ENCODE results near the gene NCAPD2.

NCAPD2 gene

GRCh38 chr12:6560501-6561205, 66.8 kb downstream of the NCAPD2 start:
- WGBS (ENCODE audit: insufficient coverage, insufficient read length) = no CpG with 5 or more reads among the region's 13 CpGs
- DNase-seq (ENCODE audit: low read depth, low spot score) = no peak
- Histone ChIP-seq H3K27me3 (ENCODE audit: control insufficient read depth, insufficient read depth, low read length) (no peaks in the 10 kb centered on the region), H3K4me1 (ENCODE audit: control insufficient read depth, insufficient read depth, low read length) (no peaks in the 10 kb centered on the region), H3K36me3 (ENCODE audit: control insufficient read depth, insufficient read depth, low read length) (peaks cover 48% of the 10 kb centered on the region), H3K27ac (ENCODE audit: low read length) (no peak overlapping the region), H3K4me3 (ENCODE audit: low read length) (no peak overlapping the region), H3K9me3 (ENCODE audit: control insufficient read depth, insufficient read depth, low read length) (no peaks in the 10 kb centered on the region)

- Histone ChIP-seq H3K36me3 (ENCODE audit: control insufficient read depth, insufficient read depth, low read length) (peaks cover 47% of the 10 kb centered on the region), H3K4me1 (ENCODE audit: control insufficient read depth, insufficient read depth, low read length) (no peaks in the 10 kb centered on the region)
Observed at GRCh38 chr12:6562881-6563280, 69.0 kb downstream of the NCAPD2 start.

GRCh38 chr12:6563448-6564050, 69.6 kb downstream of the NCAPD2 start:
- DNase-seq (ENCODE audit: low read depth, low spot score) = no peak
- no CpG with 5 or more reads among the region's 8 CpGs for WGBS (ENCODE audit: insufficient coverage, insufficient read length)

More at GRCh38 chr12:6562881-6563280, 69.0 kb downstream of the NCAPD2 start:
- Histone ChIP-seq H3K9me3 (ENCODE audit: control insufficient read depth, insufficient read depth, low read length) (no peaks in the 10 kb centered on the region), H3K27me3 (ENCODE audit: control insufficient read depth, insufficient read depth, low read length) (no peaks in the 10 kb centered on the region), H3K27ac (ENCODE audit: low read length) (no peak overlapping the region), H3K4me3 (ENCODE audit: low read length) (no peak overlapping the region)
- no peak for DNase-seq (ENCODE audit: low read depth, low spot score)
- WGBS (ENCODE audit: insufficient coverage, insufficient read length) = no CpG with 5 or more reads among the region's 10 CpGs

GRCh38 chr12:6567112-6567670, 73.3 kb downstream of the NCAPD2 start:
- peaks cover 33% of the 10 kb centered on the region for H3K36me3 ChIP-seq (ENCODE audit: control insufficient read depth, insufficient read depth, low read length)
- H3K4me3 ChIP-seq (ENCODE audit: low read length) = peak overlapping the region; percentile 80; the same call in 1 of the 2 replicates
- no peaks in the 10 kb centered on the region for H3K27me3 ChIP-seq (ENCODE audit: control insufficient read depth, insufficient read depth, low read length)
- H3K9me3 ChIP-seq (ENCODE audit: control insufficient read depth, insufficient read depth, low read length) = no peaks in the 10 kb centered on the region
- peaks cover 1% of the 10 kb centered on the region; the same call in 1 of the 2 replicates for H3K4me1 ChIP-seq (ENCODE audit: control insufficient read depth, insufficient read depth, low read length)
- DNase-seq (ENCODE audit: low read depth, low spot score) = no peak
- WGBS (ENCODE audit: insufficient coverage, insufficient read length) = no CpG with 5 or more reads among the region's 8 CpGs
- H3K27ac ChIP-seq (ENCODE audit: low read length) = no peak overlapping the region

More at GRCh38 chr12:6563448-6564050, 69.6 kb downstream of the NCAPD2 start:
- no peaks in the 10 kb centered on the region for H3K4me1 ChIP-seq (ENCODE audit: control insufficient read depth, insufficient read depth, low read length)
- no peak overlapping the region for H3K27ac ChIP-seq (ENCODE audit: low read length)
- peaks cover 47% of the 10 kb centered on the region for H3K36me3 ChIP-seq (ENCODE audit: control insufficient read depth, insufficient read depth, low read length)
- no peaks in the 10 kb centered on the region for H3K9me3 ChIP-seq (ENCODE audit: control insufficient read depth, insufficient read depth, low read length)
- H3K27me3 ChIP-seq (ENCODE audit: control insufficient read depth, insufficient read depth, low read length) = no peaks in the 10 kb centered on the region
- H3K4me3 ChIP-seq (ENCODE audit: low read length) = no peak overlapping the region

- Histone ChIP-seq H3K27ac (ENCODE audit: low read length) (no peak overlapping the region), H3K27me3 (ENCODE audit: control insufficient read depth, insufficient read depth, low read length) (no peaks in the 10 kb centered on the region), H3K36me3 (ENCODE audit: control insufficient read depth, insufficient read depth, low read length) (peaks cover 29% of the 10 kb centered on the region), H3K9me3 (ENCODE audit: control insufficient read depth, insufficient read depth, low read length) (no peaks in the 10 kb centered on the region), H3K4me1 (ENCODE audit: control insufficient read depth, insufficient read depth, low read length) (peaks cover 1% of the 10 kb centered on the region; the same call in 1 of the 2 replicates), H3K4me3 (ENCODE audit: low read length) (no peak overlapping the region)
- no peak for DNase-seq (ENCODE audit: low read depth, low spot score)
- no CpG with 5 or more reads among the region's 12 CpGs for WGBS (ENCODE audit: insufficient coverage, insufficient read length)
Observed at GRCh38 chr12:6569312-6569711, 75.4 kb downstream of the NCAPD2 start.

- Histone ChIP-seq H3K4me1 (ENCODE audit: control insufficient read depth, insufficient read depth, low read length) (peaks cover 1% of the 10 kb centered on the region; the same call in 1 of the 2 replicates), H3K36me3 (ENCODE audit: control insufficient read depth, insufficient read depth, low read length) (peaks cover 33% of the 10 kb centered on the region), H3K27ac (ENCODE audit: low read length) (no peak overlapping the region), H3K27me3 (ENCODE audit: control insufficient read depth, insufficient read depth, low read length) (no peaks in the 10 kb centered on the region), H3K9me3 (ENCODE audit: control insufficient read depth, insufficient read depth, low read length) (no peaks in the 10 kb centered on the region), H3K4me3 (ENCODE audit: low read length) (no peak overlapping the region)
- no CpG with 5 or more reads among the region's 7 CpGs for WGBS (ENCODE audit: insufficient coverage, insufficient read length)
- DNase-seq (ENCODE audit: low read depth, low spot score) = no peak
Observed at GRCh38 chr12:6569786-6570185, 75.9 kb downstream of the NCAPD2 start.

GRCh38 chr12:6570264-6570887, 76.5 kb downstream of the NCAPD2 start:
- Histone ChIP-seq H3K27me3 (ENCODE audit: control insufficient read depth, insufficient read depth, low read length) (no peaks in the 10 kb centered on the region), H3K27ac (ENCODE audit: low read length) (no peak overlapping the region), H3K4me3 (ENCODE audit: low read length) (no peak overlapping the region), H3K4me1 (ENCODE audit: control insufficient read depth, insufficient read depth, low read length) (peaks cover 1% of the 10 kb centered on the region; the same call in 1 of the 2 replicates), H3K9me3 (ENCODE audit: control insufficient read depth, insufficient read depth, low read length) (no peaks in the 10 kb centered on the region), H3K36me3 (ENCODE audit: control insufficient read depth, insufficient read depth, low read length) (peaks cover 34% of the 10 kb centered on the region)
- no CpG with 5 or more reads among the region's 7 CpGs for WGBS (ENCODE audit: insufficient coverage, insufficient read length)
- DNase-seq (ENCODE audit: low read depth, low spot score) = no peak

GRCh38 chr12:6573001-6573400, 79.1 kb downstream of the NCAPD2 start:
- no peak for DNase-seq (ENCODE audit: low read depth, low spot score)
- Histone ChIP-seq H3K4me3 (ENCODE audit: low read length) (no peak overlapping the region), H3K36me3 (ENCODE audit: control insufficient read depth, insufficient read depth, low read length) (peaks cover 35% of the 10 kb centered on the region), H3K9me3 (ENCODE audit: control insufficient read depth, insufficient read depth, low read length) (no peaks in the 10 kb centered on the region), H3K4me1 (ENCODE audit: control insufficient read depth, insufficient read depth, low read length) (peaks cover 1% of the 10 kb centered on the region; the same call in 1 of the 2 replicates), H3K27me3 (ENCODE audit: control insufficient read depth, insufficient read depth, low read length) (no peaks in the 10 kb centered on the region), H3K27ac (ENCODE audit: low read length) (no peak overlapping the region)
- no CpG with 5 or more reads among the region's 8 CpGs for WGBS (ENCODE audit: insufficient coverage, insufficient read length)

GRCh38 chr12:6574576-6575295, 80.8 kb downstream of the NCAPD2 start:
- peaks cover 1% of the 10 kb centered on the region; the same call in 1 of the 2 replicates for H3K4me1 ChIP-seq (ENCODE audit: control insufficient read depth, insufficient read depth, low read length)
- no peaks in the 10 kb centered on the region for H3K27me3 ChIP-seq (ENCODE audit: control insufficient read depth, insufficient read depth, low read length)
- DNase-seq (ENCODE audit: low read depth, low spot score) = no peak
- no peak overlapping the region for H3K4me3 ChIP-seq (ENCODE audit: low read length)
- H3K9me3 ChIP-seq (ENCODE audit: control insufficient read depth, insufficient read depth, low read length) = no peaks in the 10 kb centered on the region
- no peak overlapping the region for H3K27ac ChIP-seq (ENCODE audit: low read length)
- WGBS (ENCODE audit: insufficient coverage, insufficient read length) = no CpG with 5 or more reads among the region's 4 CpGs
- H3K36me3 ChIP-seq (ENCODE audit: control insufficient read depth, insufficient read depth, low read length) = peaks cover 40% of the 10 kb centered on the region

- Histone ChIP-seq H3K36me3 (ENCODE audit: control insufficient read depth, insufficient read depth, low read length) (peaks cover 35% of the 10 kb centered on the region), H3K4me1 (ENCODE audit: control insufficient read depth, insufficient read depth, low read length) (no peaks in the 10 kb centered on the region), H3K9me3 (ENCODE audit: control insufficient read depth, insufficient read depth, low read length) (no peaks in the 10 kb centered on the region), H3K4me3 (ENCODE audit: low read length) (no peak overlapping the region), H3K27ac (ENCODE audit: low read length) (no peak overlapping the region), H3K27me3 (ENCODE audit: control insufficient read depth, insufficient read depth, low read length) (no peaks in the 10 kb centered on the region)
- WGBS (ENCODE audit: insufficient coverage, insufficient read length) = 100% methylated on average over 6 of the region's 8 CpGs
- no peak for DNase-seq (ENCODE audit: low read depth, low spot score)
Observed at GRCh38 chr12:6575648-6576047, 81.7 kb downstream of the NCAPD2 start.
